ENCODE measurements around the gene CNOT6L. TPM values are rescaled to one million over a fixed set of nuclear protein-coding genes. Genes with fewer than 3 reads are reported as not detected.

Gene CNOT6L
- total RNA-seq, 4 donors from 2014 or later, result 10.0 to 21.1 (median 13.1) TPM

DNA sequence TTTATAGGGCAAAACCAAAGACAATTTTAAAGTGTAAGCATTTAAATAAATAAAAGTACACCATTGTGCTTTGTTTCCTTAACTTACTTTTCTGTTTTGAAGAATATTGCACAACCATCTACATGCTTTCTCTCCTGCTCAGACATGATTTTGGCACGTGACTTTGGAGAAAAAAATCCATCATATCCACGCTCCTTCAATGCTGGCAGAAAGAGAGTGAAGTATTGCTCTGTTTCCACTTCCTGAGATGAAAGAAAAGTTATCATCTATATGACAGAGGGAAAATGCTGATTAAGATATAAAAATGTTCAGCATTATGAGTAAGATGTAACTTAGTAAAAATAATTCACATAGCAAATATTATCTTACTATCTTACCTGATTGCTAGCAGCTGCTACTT is 77.1 kb downstream of the CNOT6L start:
- Histone ChIP-seq H3K4me3 (no peak overlapping the region), H3K4me1 (no peaks in the 10 kb centered on the region), H3K9me3 (no peaks in the 10 kb centered on the region), H3K36me3 (peaks cover 0 to 26% of the 10 kb centered on the region in 2 donors), H3K27ac (no peak overlapping the region), H3K27me3 (no peaks in the 10 kb centered on the region)
- intact Hi-C loops (cut with DNase I; ENCODE audit: low total_unique reads), result no loop called here
- ATAC-seq (no peak), DNase-seq (no peak)
- TF ChIP-seq POLR2A (IDR thresholded peaks at IDR 0.05), result no peak
- TF ChIP-seq, protein P1, sequence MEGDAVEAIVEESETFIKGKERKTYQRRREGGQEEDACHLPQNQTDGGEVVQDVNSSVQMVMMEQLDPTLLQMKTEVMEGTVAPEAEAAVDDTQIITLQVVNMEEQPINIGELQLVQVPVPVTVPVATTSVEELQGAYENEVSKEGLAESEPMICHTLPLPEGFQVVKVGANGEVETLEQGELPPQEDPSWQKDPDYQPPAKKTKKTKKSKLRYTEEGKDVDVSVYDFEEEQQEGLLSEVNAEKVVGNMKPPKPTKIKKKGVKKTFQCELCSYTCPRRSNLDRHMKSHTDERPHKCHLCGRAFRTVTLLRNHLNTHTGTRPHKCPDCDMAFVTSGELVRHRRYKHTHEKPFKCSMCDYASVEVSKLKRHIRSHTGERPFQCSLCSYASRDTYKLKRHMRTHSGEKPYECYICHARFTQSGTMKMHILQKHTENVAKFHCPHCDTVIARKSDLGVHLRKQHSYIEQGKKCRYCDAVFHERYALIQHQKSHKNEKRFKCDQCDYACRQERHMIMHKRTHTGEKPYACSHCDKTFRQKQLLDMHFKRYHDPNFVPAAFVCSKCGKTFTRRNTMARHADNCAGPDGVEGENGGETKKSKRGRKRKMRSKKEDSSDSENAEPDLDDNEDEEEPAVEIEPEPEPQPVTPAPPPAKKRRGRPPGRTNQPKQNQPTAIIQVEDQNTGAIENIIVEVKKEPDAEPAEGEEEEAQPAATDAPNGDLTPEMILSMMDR (IDR thresholded peaks at IDR 0.05 in 4 of 5, conservative IDR thresholded peaks at IDR 0.05 in 1 of 5), result no peak
- in situ Hi-C loops (cut with MboI; ENCODE audit: low sequenced_read_pairs in 4 of 4), result no loop called here

DNA sequence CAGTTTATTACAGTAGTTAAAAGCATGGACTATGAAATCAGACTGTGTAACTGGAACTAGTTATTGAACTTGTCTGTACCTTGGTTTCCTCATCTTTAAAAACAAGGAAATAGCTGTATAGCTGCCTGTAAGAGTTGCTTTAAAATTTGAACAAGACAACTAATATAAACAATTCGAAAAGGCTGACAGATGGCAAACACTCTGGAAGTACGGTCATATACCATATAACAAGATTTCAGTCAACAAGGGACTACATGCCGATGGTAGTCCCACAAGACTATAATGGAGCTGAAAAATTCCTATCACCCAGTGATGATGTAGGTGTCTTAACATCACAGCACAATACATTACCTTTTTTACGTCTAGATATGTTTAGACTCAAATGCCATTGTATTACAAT is 78.7 kb downstream of the CNOT6L start:
- H3K36me3 ChIP-seq, result peaks cover 0 to 26% of the 10 kb centered on the region in 2 donors
- no peaks in the 10 kb centered on the region for H3K27me3 ChIP-seq
- no peak for TF ChIP-seq POLR2A (IDR thresholded peaks at IDR 0.05)
- TF ChIP-seq, protein P1 (IDR thresholded peaks at IDR 0.05 in 4 of 5, conservative IDR thresholded peaks at IDR 0.05 in 1 of 5), result no peak
- intact Hi-C loops (cut with DNase I; ENCODE audit: low total_unique reads) (no loop called here), in situ Hi-C loops (cut with MboI; ENCODE audit: low sequenced_read_pairs in 4 of 4) (no loop called here)
- no peaks in the 10 kb centered on the region for H3K9me3 ChIP-seq
- no peak overlapping the region for H3K4me3 ChIP-seq
- H3K27ac ChIP-seq, result no peak overlapping the region
- DNase-seq, result no peak
- no peaks in the 10 kb centered on the region for H3K4me1 ChIP-seq
- ATAC-seq, result no peak

DNA sequence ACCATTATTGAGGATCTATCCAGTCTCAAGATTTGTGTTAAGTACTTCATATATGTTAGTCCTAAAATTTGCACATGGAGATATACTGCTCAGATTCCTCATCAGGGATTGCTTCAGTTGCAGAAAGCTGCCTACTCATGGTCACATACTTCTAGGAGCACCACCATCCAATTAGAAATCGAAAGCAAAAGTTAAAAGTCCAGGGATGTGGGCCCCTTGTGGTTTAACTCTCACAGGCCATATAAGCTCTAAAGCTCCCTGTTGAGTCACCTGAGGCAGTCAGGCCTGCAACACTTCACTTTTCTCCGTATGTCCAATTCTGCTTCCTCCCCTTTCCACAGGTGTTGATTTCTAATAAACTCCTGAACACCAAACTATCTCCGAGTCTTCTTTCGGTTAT is 84.2 kb downstream of the CNOT6L start:
- ATAC-seq (no peak), DNase-seq (no peak)
- in situ Hi-C loops (cut with MboI; ENCODE audit: low sequenced_read_pairs in 4 of 4) (no loop called here), intact Hi-C loops (cut with DNase I; ENCODE audit: low total_unique reads) (no loop called here)
- H3K9me3 ChIP-seq, result no peaks in the 10 kb centered on the region
- H3K36me3 ChIP-seq, result peaks cover 0 to 19% of the 10 kb centered on the region in 2 donors
- H3K4me1 ChIP-seq, result peaks cover 0 to 5% of the 10 kb centered on the region in 2 donors
- H3K4me3 ChIP-seq, result no peak overlapping the region
- no peak for TF ChIP-seq POLR2A (IDR thresholded peaks at IDR 0.05)
- TF ChIP-seq, protein P1 (IDR thresholded peaks at IDR 0.05 in 4 of 5, conservative IDR thresholded peaks at IDR 0.05 in 1 of 5), result no peak
- no peak overlapping the region for H3K27ac ChIP-seq
- H3K27me3 ChIP-seq, result no peaks in the 10 kb centered on the region

DNA sequence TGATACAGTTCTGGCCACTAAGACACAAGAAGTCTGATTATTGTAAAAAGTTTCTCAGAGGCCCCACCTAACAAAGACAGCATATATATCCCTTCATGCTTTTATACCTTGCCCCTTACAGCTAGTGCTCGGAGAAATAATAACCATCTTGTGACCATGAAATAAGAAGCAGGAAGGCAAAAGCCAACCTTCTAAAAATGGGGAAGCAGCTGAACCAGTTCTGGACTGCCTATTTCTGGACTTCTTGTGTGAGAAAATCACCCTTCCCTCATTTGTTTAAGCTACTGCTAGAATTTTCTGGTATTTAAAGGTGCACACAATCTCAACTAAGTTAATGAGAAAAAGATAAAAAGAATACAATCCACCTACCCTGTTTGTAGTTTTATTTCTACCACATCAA is 87.5 kb downstream of the CNOT6L start:
- no peak for TF ChIP-seq POLR2A (IDR thresholded peaks at IDR 0.05)
- TF ChIP-seq, protein P1 (IDR thresholded peaks at IDR 0.05 in 4 of 5, conservative IDR thresholded peaks at IDR 0.05 in 1 of 5), result no peak
- Histone ChIP-seq H3K36me3 (peaks cover 0 to 40% of the 10 kb centered on the region in 2 donors), H3K4me3 (no peak overlapping the region), H3K27me3 (no peaks in the 10 kb centered on the region), H3K4me1 (peaks cover 0 to 5% of the 10 kb centered on the region in 2 donors), H3K27ac (no peak overlapping the region), H3K9me3 (no peaks in the 10 kb centered on the region)
- ATAC-seq, result no peak
- intact Hi-C loops (cut with DNase I; ENCODE audit: low total_unique reads), result no loop called here
- DNase-seq, result no peak
- in situ Hi-C loops (cut with MboI; ENCODE audit: low sequenced_read_pairs in 4 of 4), result no loop called here

DNA sequence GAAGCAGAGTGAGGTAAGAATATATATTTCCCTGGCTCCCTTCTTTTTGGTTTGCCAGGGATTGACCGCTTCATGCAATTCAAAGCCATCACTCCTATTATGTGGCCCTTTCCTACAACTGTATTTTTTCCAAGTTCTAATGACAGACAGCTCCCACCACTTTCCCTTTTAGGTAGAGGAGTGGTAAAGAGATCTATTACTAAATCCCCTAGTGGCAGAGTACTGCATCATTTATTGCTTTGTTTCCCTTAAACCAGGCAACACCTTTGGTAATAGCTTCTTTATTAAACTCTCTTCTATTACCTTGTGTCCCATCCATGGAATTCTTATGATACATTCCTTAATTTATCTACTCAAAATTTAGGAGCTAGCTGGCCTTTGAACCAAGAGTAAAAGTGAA is 90.7 kb downstream of the CNOT6L start:
- no peaks in the 10 kb centered on the region for H3K27me3 ChIP-seq
- TF ChIP-seq, protein P1 (IDR thresholded peaks at IDR 0.05 in 4 of 5, conservative IDR thresholded peaks at IDR 0.05 in 1 of 5), result no peak
- no peak for TF ChIP-seq POLR2A (IDR thresholded peaks at IDR 0.05)
- H3K36me3 ChIP-seq, result peaks cover 0 to 69% of the 10 kb centered on the region in 2 donors
- in situ Hi-C loops (cut with MboI; ENCODE audit: low sequenced_read_pairs in 4 of 4) (no loop called here), intact Hi-C loops (cut with DNase I; ENCODE audit: low total_unique reads) (no loop called here)
- no peak for ATAC-seq
- H3K9me3 ChIP-seq, result no peaks in the 10 kb centered on the region
- DNase-seq, result no peak
- H3K4me1 ChIP-seq, result peaks cover 0 to 5% of the 10 kb centered on the region in 2 donors
- no peak overlapping the region for H3K4me3 ChIP-seq
- H3K27ac ChIP-seq, result no peak overlapping the region
